Caco-2 (cell line): ENCODE results near the gene TRIM46. TPM values are rescaled to one million over a fixed set of nuclear protein-coding genes. Genes with fewer than 3 reads are reported as not detected.
"Not testable (repeated sequence)": the region's sequence is repeated elsewhere in the genome, so short reads cannot be mapped to it uniquely, and the experiment has no call there.

Source experiments
- BruUV-seq: library from RNA; stranded (reverse); fragments of 400-500 nt; replicated peaks from 2 replicates; lab custom pipeline; 2021; lab: Mats Ljungman, UMichigan
- CTCF ChIA-PET: fragments of 300-600 bp; sonication (Branson Sonifier 250); formaldehyde crosslinking; loops from one replicate; lab custom pipeline; 2022; ENCODE audit warnings: antibody characterized with exemption; lab: Charles Lee
- POLR2A ChIA-PET: fragments of 300-600 bp; sonication (Branson Sonifier 250); formaldehyde crosslinking; loops from one replicate; lab custom pipeline; 2022; ENCODE audit warnings: antibody characterized with exemption; lab: Charles Lee
- DNase-seq, 2 experiments: peaks; one replicate each; pipeline versions ENCODE4 v3.0.0 to v3.0.0-alpha.2; 2020 to 2022
- H3K27me3 ChIP-seq: replicated peaks from 2 replicates; pipeline ENCODE4 v1.6.0; 2011; ENCODE audit warnings: low read length; ENCODE audit not compliant: control insufficient read depth, insufficient read depth
- H3K36me3 ChIP-seq: 2 replicates; pipeline ENCODE4 v1.5.1; 2011; ENCODE audit warnings: low read length; ENCODE audit not compliant: control insufficient read depth, insufficient read depth
- H3K4me1 ChIP-seq: fragments of 250-450 bp; sonication (Bioruptor Pico); 2 replicates; pipeline ENCODE4 v1.5.1; 2020; ENCODE audit warnings: mild to moderate bottlenecking
- H3K4me3 ChIP-seq: 2 replicates; pipeline ENCODE4 v1.5.1; 2011; ENCODE audit warnings: low read depth, mild to moderate bottlenecking, control low read depth, low read length
- H3K9me3 ChIP-seq: fragments of 250-450 bp; sonication (Bioruptor Pico); 2 replicates; pipeline ENCODE4 v1.5.1; 2020; ENCODE audit warnings: mild to moderate bottlenecking, moderate library complexity
- H3K27ac Mint-ChIP-seq: one replicate; pipeline ENCODE4 v1.8.0; 2022; ENCODE audit warnings: mixed read lengths; ENCODE audit not compliant: unreplicated experiment
- H3K27me3 Mint-ChIP-seq: one replicate; pipeline ENCODE4 v1.8.0; 2022; ENCODE audit warnings: mixed read lengths; ENCODE audit not compliant: insufficient read depth, unreplicated experiment
- H3K36me3 Mint-ChIP-seq: one replicate; pipeline ENCODE4 v1.8.0; 2022; ENCODE audit warnings: mild to moderate bottlenecking, mixed read lengths; ENCODE audit not compliant: insufficient read depth, unreplicated experiment
- H3K4me1 Mint-ChIP-seq: one replicate; pipeline ENCODE4 v1.8.0; 2022; ENCODE audit warnings: low read depth, mixed read lengths; ENCODE audit not compliant: unreplicated experiment
- H3K4me3 Mint-ChIP-seq: one replicate; pipeline ENCODE4 v1.8.0; 2022; ENCODE audit warnings: mild to moderate bottlenecking, moderate library complexity, mixed read lengths; ENCODE audit not compliant: unreplicated experiment
- H3K9me3 Mint-ChIP-seq: one replicate; pipeline ENCODE4 v1.8.0; 2022; ENCODE audit warnings: mixed read lengths; ENCODE audit not compliant: unreplicated experiment
- CTCF ChIP-seq, 2 experiments: fragments of 200-600 bp in 1 of 2; IDR thresholded peaks; 1 replicate in 1 of 2; 2 replicates in 1 of 2; pipeline versions ENCODE4 v1.5.1 to v1.8.0; 2011 to 2022; ENCODE audit warnings: antibody characterized with exemption in 1 of 2, control low read depth in 1 of 2, inconsistent platforms in 1 of 2, low read depth in 1 of 2, low read length in 1 of 2, mild to moderate bottlenecking in 1 of 2, moderate library complexity in 1 of 2; ENCODE audit not compliant: insufficient read depth in 1 of 2, severe bottlenecking in 1 of 2, unreplicated experiment in 1 of 2
- intact Hi-C: fragments of 100-400 bp; cut with micrococcal nuclease; formaldehyde crosslinking; loops from one replicate; pipeline ENCODE4 v1.10.0; 2022; ENCODE audit not compliant: unreplicated experiment
- total RNA-seq: library from RNA; stranded (reverse); gene quantifications from 2 replicates; pipeline ENCODE4 v1.2.3, GENCODE V29; 2022

The TRIM46 gene
- total RNA-seq, 1 experiment from 2014 or later = 0.11 TPM

GRCh38 chr1:155158991-155159390 is 14.7 kb upstream of the TRIM46 start:
- ChIA-PET CTCF (interaction anchor here (0.7 kb wide), 2 partner anchors 69 to 88 kb away, joined by 4 to 7 read pairs; no protein-coding TSS in a partner anchor), POLR2A (no interaction called here)
- BruUV-seq = no TSS peak

GRCh38 chr1:155160128-155160527 is 13.5 kb upstream of the TRIM46 start:
- H3K27ac Mint-ChIP-seq = no peak overlapping the region
- Histone ChIP-seq H3K36me3 (no peaks in the 10 kb centered on the region), H3K9me3 (no peaks in the 10 kb centered on the region), H3K4me1 (no peaks in the 10 kb centered on the region), H3K4me3 (no peak overlapping the region), H3K27me3 (no peaks in the 10 kb centered on the region)
- ChIA-PET CTCF (no interaction called here), POLR2A (no interaction called here)
- intact Hi-C loops = no loop called here
- H3K36me3 Mint-ChIP-seq = no peaks in the 10 kb centered on the region
- no TSS peak for BruUV-seq
- DNase-seq = no peak
- no peaks in the 10 kb centered on the region for H3K9me3 Mint-ChIP-seq
- H3K4me1 Mint-ChIP-seq = no peaks in the 10 kb centered on the region
- no peak for TF ChIP-seq CTCF (IDR thresholded peaks at IDR 0.05; ENCODE audit: insufficient read depth in 1 of 2, low read depth in 1 of 2, low read length in 1 of 2, severe bottlenecking in 1 of 2, unreplicated experiment in 1 of 2)
- no peak overlapping the region for H3K4me3 Mint-ChIP-seq
- no peaks in the 10 kb centered on the region for H3K27me3 Mint-ChIP-seq

More at GRCh38 chr1:155158991-155159390, 14.7 kb upstream of the TRIM46 start:
- Mint-ChIP-seq H3K27me3 (no peaks in the 10 kb centered on the region), H3K4me3 (no peak overlapping the region), H3K4me1 (no peaks in the 10 kb centered on the region), H3K36me3 (no peaks in the 10 kb centered on the region), H3K27ac (no peak overlapping the region), H3K9me3 (no peaks in the 10 kb centered on the region)
- TF ChIP-seq CTCF (IDR thresholded peaks at IDR 0.05; ENCODE audit: insufficient read depth in 1 of 2, low read depth in 1 of 2, low read length in 1 of 2, severe bottlenecking in 1 of 2, unreplicated experiment in 1 of 2) = no peak
- Histone ChIP-seq H3K27me3 (no peaks in the 10 kb centered on the region), H3K4me3 (no peak overlapping the region), H3K36me3 (no peaks in the 10 kb centered on the region), H3K9me3 (no peaks in the 10 kb centered on the region), H3K4me1 (no peaks in the 10 kb centered on the region)
- DNase-seq = no peak
- intact Hi-C loops = no loop called here

DNA sequence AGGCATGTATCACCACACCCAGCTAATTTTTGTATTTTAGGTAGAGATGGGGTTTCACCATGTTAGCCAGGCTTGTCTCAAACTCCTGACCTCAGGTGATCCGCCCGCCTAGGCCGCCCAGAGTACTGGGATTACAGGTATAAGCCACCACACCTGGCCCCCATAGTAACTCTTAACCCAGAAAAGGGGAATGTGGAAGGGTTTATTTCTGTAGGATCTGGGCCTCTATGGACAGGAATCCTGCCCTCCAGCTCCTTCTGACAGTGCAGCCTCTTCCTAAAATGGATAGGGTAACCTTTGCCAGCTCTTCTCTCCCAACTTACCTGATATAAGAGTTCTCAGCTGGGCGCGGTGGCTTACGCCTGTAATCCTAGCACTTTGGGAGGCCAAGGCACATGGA is 11.0 kb upstream of the TRIM46 start:
- DNase-seq, BruUV-seq, H3K27ac Mint-ChIP-seq, H3K36me3 ChIP-seq, H3K9me3 ChIP-seq, H3K27me3 ChIP-seq, CTCF ChIA-PET, POLR2A ChIA-PET, H3K4me3 ChIP-seq, H3K4me1 Mint-ChIP-seq, intact Hi-C loops, H3K4me1 ChIP-seq, H3K27me3 Mint-ChIP-seq, H3K36me3 Mint-ChIP-seq, H3K9me3 Mint-ChIP-seq, H3K4me3 Mint-ChIP-seq: not testable (repeated sequence)

GRCh38 chr1:155163785-155164184 is 9.9 kb upstream of the TRIM46 start:
- H3K4me1 ChIP-seq, DNase-seq, intact Hi-C loops, H3K4me1 Mint-ChIP-seq, H3K36me3 ChIP-seq, H3K27ac Mint-ChIP-seq, H3K4me3 Mint-ChIP-seq, H3K27me3 ChIP-seq, H3K9me3 ChIP-seq, H3K4me3 ChIP-seq, POLR2A ChIA-PET, H3K27me3 Mint-ChIP-seq, BruUV-seq, H3K9me3 Mint-ChIP-seq, H3K36me3 Mint-ChIP-seq: not testable (repeated sequence)
- CTCF ChIA-PET = interaction anchor here (1.1 kb wide), 1 partner anchor 9 kb away, joined by 4 read pairs; the partner anchor contains the start of gene KRTCAP2

DNA sequence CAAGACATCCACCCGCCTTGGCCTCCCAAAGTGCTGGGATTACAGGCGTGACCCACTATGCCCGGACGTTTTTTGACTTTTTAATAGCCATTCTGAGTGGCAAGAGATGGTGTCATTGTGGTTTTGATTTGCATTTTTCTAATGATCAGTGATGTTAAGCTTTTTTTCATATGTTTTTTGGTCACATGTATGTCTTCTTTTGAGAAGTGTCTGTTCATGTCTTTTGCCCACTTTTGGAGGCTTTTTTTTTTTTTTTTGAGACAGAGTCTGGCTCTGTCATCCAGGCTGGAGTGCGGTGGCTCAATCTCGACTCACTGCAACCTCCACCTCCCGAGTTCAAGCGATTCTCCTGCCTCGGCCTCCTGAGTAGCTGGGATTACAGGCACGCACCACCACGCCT is 9.0 kb upstream of the TRIM46 start:
- intact Hi-C loops, H3K9me3 ChIP-seq, H3K4me3 Mint-ChIP-seq, H3K27me3 ChIP-seq, H3K27ac Mint-ChIP-seq, H3K4me1 ChIP-seq, H3K9me3 Mint-ChIP-seq, DNase-seq, H3K36me3 Mint-ChIP-seq, H3K4me1 Mint-ChIP-seq, POLR2A ChIA-PET, BruUV-seq, H3K4me3 ChIP-seq, H3K27me3 Mint-ChIP-seq, H3K36me3 ChIP-seq: not testable (repeated sequence)
- CTCF ChIA-PET = interaction anchor here (0.7 to 1.1 kb wide), 2 partner anchors 8 to 39 kb away, joined by 4 to 5 read pairs; partner anchors contain the start of gene KRTCAP2
